K562 (cell line): ENCODE data around the gene STK36. TPM values are rescaled to one million over a fixed set of nuclear protein-coding genes. Genes with fewer than 3 reads are reported as not detected.

Source experiments
- ATAC-seq: fragments of 200-7000 bp; cut with Tn5 transposase; 3 replicates; pipeline ENCODE4 v1.9.1; 2020; ENCODE audit warnings: moderate library complexity
- BruUV-seq: library from RNA; stranded (reverse); fragments of 400-500 nt; replicated peaks from 2 replicates; lab custom pipeline; 2021; lab: Mats Ljungman, UMichigan
- CTCF ChIA-PET: fragments of 300-600 bp; formaldehyde crosslinking; extraction: SDS; loops from one replicate; lab custom pipeline; 2021; ENCODE audit warnings: low intra/inter-chr PET ratio; lab: Yijun Ruan, JAX
- POLR2A ChIA-PET: fragments of 300-600, 350-650 bp; sonication (Branson Sonifier 250); formaldehyde crosslinking; extraction: SDS; loops from one replicate; lab custom pipeline; 2021; ENCODE audit warnings: antibody characterized with exemption, inconsistent platforms; lab: Yijun Ruan, JAX
- DNase-seq, 4 experiments: peaks; one replicate each; pipeline versions ENCODE4 v3.0.0 to v3.0.0-alpha.2; 2011 to 2018; ENCODE audit warnings: low spot score in 3 of 4, mixed read lengths in 3 of 4; ENCODE audit errors: extremely low read depth in 1 of 4
- FAIRE-seq: peaks from 2 replicates; lab custom pipeline; 2011; peaks lifted over from hg19 to GRCh38; lab: Jason Lieb, UNC
- H2AFZ ChIP-seq: 2 replicates; pipeline ENCODE4 v1.6.0; 2011; ENCODE audit warnings: low read depth, low read length, control low read depth, inconsistent platforms
- H3K27ac ChIP-seq: fragments of 200-600 bp; 3 replicates; pipeline ENCODE4 v1.8.0; 2011; ENCODE audit warnings: low read depth, mild to moderate bottlenecking, control low read depth, inconsistent platforms, low read length, moderate library complexity, mixed read lengths; ENCODE audit errors: extremely low read depth
- H3K27me3 ChIP-seq, 2 experiments: fragments of 300-600 bp in 1 of 2; 2 replicates in 1 of 2; 3 replicates in 1 of 2; pipeline versions ENCODE4 v1.6.0 to v1.8.0; 2011; ENCODE audit warnings: inconsistent platforms in 2 of 2, low read length in 2 of 2, mild to moderate bottlenecking in 1 of 2, mixed read lengths in 1 of 2, moderate library complexity in 1 of 2; ENCODE audit not compliant: control insufficient read depth in 2 of 2, insufficient read depth in 2 of 2
- H3K36me3 ChIP-seq: fragments of 300-600 bp; 3 replicates; pipeline ENCODE4 v1.8.0; 2011; ENCODE audit warnings: mild to moderate bottlenecking, low read length, inconsistent platforms; ENCODE audit not compliant: control insufficient read depth, insufficient read depth
- H3K4me1 ChIP-seq, 2 experiments: fragments of 200-600 bp in 1 of 2; replicated peaks in 1 of 2; 2 replicates in 1 of 2; 3 replicates in 1 of 2; pipeline versions ENCODE4 v1.5.1 to v1.8.0; 2011; ENCODE audit warnings: inconsistent platforms in 2 of 2, low read length in 2 of 2, mild to moderate bottlenecking in 1 of 2, mixed read lengths in 1 of 2, moderate library complexity in 1 of 2; ENCODE audit not compliant: control insufficient read depth in 2 of 2, insufficient read depth in 2 of 2
- H3K4me2 ChIP-seq: 2 replicates; pipeline ENCODE4 v1.6.1; 2011; ENCODE audit warnings: low read length, control low read depth, inconsistent platforms, mixed read lengths; ENCODE audit not compliant: insufficient read depth
- H3K4me3 ChIP-seq: fragments of 200-600 bp; sonication (generic), shearing (Covaris generic); 2 replicates; pipeline ENCODE4 v1.5.1; 2016; ENCODE audit warnings: control low read depth, inconsistent platforms
- H3K79me2 ChIP-seq: fragments of 200-600 bp; 3 replicates; pipeline ENCODE4 v1.8.0; 2011; ENCODE audit warnings: low read length, inconsistent platforms; ENCODE audit not compliant: control insufficient read depth, insufficient read depth
- H3K9ac ChIP-seq, 2 experiments: 2 replicates each; pipeline versions ENCODE4 v1.6.0 to v1.6.1; 2011; ENCODE audit warnings: low read depth in 2 of 2, low read length in 2 of 2, control low read depth in 1 of 2, inconsistent platforms in 1 of 2, mild to moderate bottlenecking in 1 of 2, mixed read lengths in 1 of 2; ENCODE audit not compliant: insufficient read depth in 1 of 2
- H3K9me1 ChIP-seq: one replicate; pipeline ENCODE4 v1.6.0; 2011; ENCODE audit warnings: inconsistent platforms, mild to moderate bottlenecking, low read length, moderate library complexity; ENCODE audit not compliant: control insufficient read depth, insufficient read depth
- H3K9me3 ChIP-seq: replicated peaks from 2 replicates; pipeline ENCODE4 v1.5.1; 2011; ENCODE audit warnings: low read depth, low read length, inconsistent platforms; ENCODE audit not compliant: control insufficient read depth, insufficient read depth
- H4K20me1 ChIP-seq: replicated peaks from 2 replicates; pipeline ENCODE4 v1.6.1; 2011; ENCODE audit warnings: low read length, inconsistent platforms, mixed read lengths; ENCODE audit not compliant: control insufficient read depth, insufficient read depth
- CEBPB ChIP-seq: fragments of 450-650 bp; IDR thresholded peaks from 2 replicates; pipeline ENCODE4 v1.6.1; 2016; ENCODE audit warnings: missing genetic modification characterization, missing compliant biosample characterization
- FOXJ2 ChIP-seq: fragments of 200-800 bp; sonication (Bioruptor generic); IDR thresholded peaks from 2 replicates; pipeline ENCODE4 v1.6.1; 2016; ENCODE audit warnings: missing genetic modification characterization, missing compliant biosample characterization
- ZNF311 ChIP-seq: fragments of 250-450 bp; sonication (Bioruptor Pico); IDR thresholded peaks from 2 replicates; pipeline ENCODE4 v1.4.0; 2020; ENCODE audit warnings: mild to moderate bottlenecking, moderate library complexity
- WGBS: fragments of 100-300 bp; shearing (Covaris generic); methylation state at CpG from one replicate; pipeline ENCODE4 v1.1.6; 2016; ENCODE audit warnings: low coverage, mixed read lengths; ENCODE audit not compliant: insufficient coverage; ENCODE audit errors: missing lambda C conversion rate; 5-methylcytosine and 5-hydroxymethylcytosine counted together
- in situ Hi-C: fragments of 300-500 bp; cut with MboI; formaldehyde crosslinking; loops from 4 replicates; pipeline ENCODE4 v1.15.0; 2018; ENCODE audit warnings: inconsistent platforms, mixed read lengths
- intact Hi-C: fragments of 100-400 bp; cut with micrococcal nuclease; formaldehyde crosslinking; loops from 2 replicates; pipeline ENCODE4 v1.14.2; 2022
- polyA plus RNA-seq, 8 experiments: library from polyadenylated mRNA; depleted of rRNA in 4 of 8; stranded (reverse) in 5 of 8; unstranded in 3 of 8; fragments of >200 nt; fragmentation: Nextera tagmentation in 2 of 8; fragmentation: Illumina TruSeq in 1 of 8; extraction: Ambion mirVana in 2 of 8; extraction: Trizol in 1 of 8; gene quantifications; 2 replicates each; pipeline versions ENCODE4 v1.2.1 to v1.2.3, GENCODE V29; 2011 to 2014; ENCODE audit warnings: inconsistent platforms in 1 of 8, missing spikeins in 1 of 8
- total RNA-seq, 7 experiments: library from RNA; depleted of rRNA in 6 of 7; stranded (reverse); fragments of >200 nt in 6 of 7; fragmentation: Illumina TruSeq in 2 of 7; extraction: Trizol in 2 of 7; gene quantifications; 2 replicates each; pipeline versions ENCODE4 v1.2.1 to v1.2.3, GENCODE V29; 2011 to 2021; ENCODE audit warnings: low replicate concordance in 1 of 7
- TF ChIP-seq, protein P1 (sequence below), 2 experiments: IDR thresholded peaks in 1 of 2; conservative IDR thresholded peaks in 1 of 2; 2 replicates each; pipeline ENCODE4 v1.6.1; 2016; ENCODE audit warnings: low read depth in 2 of 2, mild to moderate bottlenecking in 1 of 2, missing compliant biosample characterization in 1 of 2, missing genetic modification characterization in 1 of 2, moderate library complexity in 1 of 2

STK36 gene
- total and polyA plus RNA-seq, 9 of the 15 experiments (the other 6 are each of a cell fraction or from before 2014, with no cell fraction given): 3.5 to 12.4 (median 6.7) TPM

DNA sequence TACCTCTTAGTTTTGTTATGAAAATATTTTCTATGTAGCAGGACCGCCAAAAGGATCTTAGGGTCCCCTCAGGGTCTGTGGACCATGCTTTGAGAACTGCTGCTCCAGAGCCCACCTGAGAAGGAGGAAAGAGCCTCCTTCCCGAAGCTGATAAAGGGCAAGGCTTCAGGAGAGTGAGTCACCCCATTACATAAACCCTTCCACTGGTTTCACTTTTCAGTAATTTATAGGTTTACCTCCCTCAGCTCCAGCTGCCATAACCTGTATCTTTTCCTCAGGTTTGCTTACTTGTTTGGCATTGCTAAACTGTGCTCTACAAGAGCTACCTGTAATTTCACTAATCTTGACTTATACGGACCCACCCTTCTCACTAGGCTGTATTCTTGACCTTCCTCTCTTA, 45.4 kb downstream of the STK36 start (continued):
- TF ChIP-seq, protein P1, sequence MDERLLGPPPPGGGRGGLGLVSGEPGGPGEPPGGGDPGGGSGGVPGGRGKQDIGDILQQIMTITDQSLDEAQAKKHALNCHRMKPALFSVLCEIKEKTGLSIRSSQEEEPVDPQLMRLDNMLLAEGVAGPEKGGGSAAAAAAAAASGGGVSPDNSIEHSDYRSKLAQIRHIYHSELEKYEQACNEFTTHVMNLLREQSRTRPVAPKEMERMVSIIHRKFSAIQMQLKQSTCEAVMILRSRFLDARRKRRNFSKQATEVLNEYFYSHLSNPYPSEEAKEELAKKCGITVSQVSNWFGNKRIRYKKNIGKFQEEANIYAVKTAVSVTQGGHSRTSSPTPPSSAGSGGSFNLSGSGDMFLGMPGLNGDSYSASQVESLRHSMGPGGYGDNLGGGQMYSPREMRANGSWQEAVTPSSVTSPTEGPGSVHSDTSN (CRISPR knock-in tag; IDR thresholded peaks at IDR 0.05; ENCODE audit: low read depth): no peak
- TF ChIP-seq, protein P1 (tag; conservative IDR thresholded peaks at IDR 0.05; ENCODE audit: low read depth): peak; percentile 58

DNA sequence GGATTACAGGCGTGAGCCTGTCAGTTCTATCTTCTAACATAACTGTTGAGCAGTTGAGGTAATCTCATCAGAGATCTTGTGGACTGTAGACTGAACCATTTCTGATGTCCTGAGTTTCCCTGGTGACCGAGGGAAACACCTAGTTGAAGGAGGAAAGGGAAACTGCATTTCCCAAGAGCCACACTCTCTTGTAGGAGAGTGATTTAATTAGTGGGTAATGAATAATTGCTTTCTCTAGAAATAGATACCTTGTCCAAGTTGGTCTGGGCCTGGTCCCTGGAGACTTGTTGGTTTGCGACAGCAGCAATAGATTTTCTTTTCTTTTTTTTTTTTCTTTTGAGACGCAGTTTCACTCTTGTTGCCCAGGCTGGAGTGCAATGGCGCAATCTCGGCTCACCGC, 46.2 kb downstream of the STK36 start:
- peaks cover 60% of the 10 kb centered on the region for H3K79me2 ChIP-seq
- BruUV-seq: no TSS peak
- FAIRE-seq: no peak
- peaks cover 5% of the 10 kb centered on the region for H3K9me1 ChIP-seq
- TF ChIP-seq FOXJ2: peak; percentile 74
- no peak for TF ChIP-seq ZNF311 (CRISPR knock-in tag)
- peak; percentile 39; the same call in 1 of the 2 replicates for TF ChIP-seq CEBPB (tag)
- H3K9ac ChIP-seq: no peak overlapping the region
- peaks cover 6% of the 10 kb centered on the region; the same call in 1 of the 2 replicates for H4K20me1 ChIP-seq
- H3K27ac ChIP-seq: no peak overlapping the region
- no peaks in the 10 kb centered on the region for H3K27me3 ChIP-seq
- H3K4me2 ChIP-seq: no peak overlapping the region
- ChIA-PET POLR2A (no interaction called here), CTCF (no interaction called here)
- peaks cover 26% of the 10 kb centered on the region for H3K36me3 ChIP-seq
- intact Hi-C loops (no loop called here), in situ Hi-C loops (no loop called here)
- no peak overlapping the region for H2AFZ ChIP-seq
- 76% methylated on average over 3 of the region's 7 CpGs for WGBS
- no peak overlapping the region for H3K4me3 ChIP-seq
- peaks cover 19 to 41% of the 10 kb centered on the region in 2 experiments for H3K4me1 ChIP-seq
- no peak for ATAC-seq
- H3K9me3 ChIP-seq: no peaks in the 10 kb centered on the region
- DNase-seq: no peak
